HEK293 (cell line): ENCODE measurements around the gene BCAN.
A peak's percentile ranks its signal among the peaks of the same experiment; 100 is the strongest.

ENCODE experiments used
- BCL11A ChIP-seq: fragments of 450-650 bp; formaldehyde crosslinking; IDR thresholded peaks from 2 replicates; pipeline ENCODE4 v1.5.1; 2016; ENCODE audit warnings: low read depth, missing biosample characterization, missing genetic modification characterization
- HOXD13 ChIP-seq: sonication (generic); formaldehyde crosslinking; IDR thresholded peaks from 2 replicates; pipeline ENCODE4 v1.8.0; 2022; ENCODE audit warnings: missing genetic modification reagents, borderline replicate concordance
- MEIS1 ChIP-seq: sonication (generic); formaldehyde crosslinking; IDR thresholded peaks from 2 replicates; pipeline ENCODE4 v1.8.1; 2022; ENCODE audit warnings: missing genetic modification reagents, mild to moderate bottlenecking, borderline replicate concordance
- RBAK ChIP-seq: fragments of 450-650 bp; formaldehyde crosslinking; IDR thresholded peaks from 2 replicates; pipeline ENCODE4 v1.5.1; 2016; ENCODE audit warnings: missing biosample characterization, missing genetic modification characterization
- REPIN1 ChIP-seq: fragments of 450-650 bp; formaldehyde crosslinking; IDR thresholded peaks from 2 replicates; pipeline ENCODE4 v1.5.1; 2017; ENCODE audit warnings: missing biosample characterization, missing genetic modification characterization, low read depth
- SCRT1 ChIP-seq: fragments of 450-650 bp; formaldehyde crosslinking; IDR thresholded peaks from 2 replicates; pipeline ENCODE4 v1.5.1; 2016; ENCODE audit warnings: missing biosample characterization, missing genetic modification characterization, borderline replicate concordance
- ZBTB1 ChIP-seq: fragments of 450-650 bp; formaldehyde crosslinking; IDR thresholded peaks from 2 replicates; pipeline ENCODE4 v1.5.1; 2016; ENCODE audit warnings: missing biosample characterization, missing genetic modification characterization
- ZBTB8A ChIP-seq: fragments of 450-650 bp; formaldehyde crosslinking; IDR thresholded peaks from 2 replicates; pipeline ENCODE4 v1.5.1; 2016; ENCODE audit warnings: missing biosample characterization, missing genetic modification characterization
- ZFP3 ChIP-seq: fragments of 450-650 bp; formaldehyde crosslinking; IDR thresholded peaks from 2 replicates; pipeline ENCODE4 v1.5.1; 2016; ENCODE audit warnings: low read depth, missing biosample characterization, missing genetic modification characterization
- ZFP37 ChIP-seq: fragments of 450-650 bp; formaldehyde crosslinking; IDR thresholded peaks from 2 replicates; pipeline ENCODE4 v1.5.1; 2016; ENCODE audit warnings: missing biosample characterization, missing genetic modification characterization
- ZFP41 ChIP-seq: fragments of 450-650 bp; formaldehyde crosslinking; IDR thresholded peaks from 2 replicates; pipeline ENCODE4 v1.5.1; 2016; ENCODE audit warnings: missing biosample characterization, missing genetic modification characterization, borderline replicate concordance
- ZFP69B ChIP-seq: fragments of 450-650 bp; formaldehyde crosslinking; IDR thresholded peaks from 2 replicates; pipeline ENCODE4 v1.5.1; 2016; ENCODE audit warnings: missing biosample characterization, missing genetic modification characterization
- ZNF133 ChIP-seq: fragments of 450-650 bp; formaldehyde crosslinking; IDR thresholded peaks from 2 replicates; pipeline ENCODE4 v1.5.1; 2016; ENCODE audit warnings: missing biosample characterization, missing genetic modification characterization
- ZNF302 ChIP-seq: fragments of 450-650 bp; formaldehyde crosslinking; IDR thresholded peaks from 2 replicates; pipeline ENCODE4 v1.5.1; 2016; ENCODE audit warnings: missing biosample characterization, missing genetic modification characterization, low read depth
- ZNF426 ChIP-seq: fragments of 450-650 bp; formaldehyde crosslinking; IDR thresholded peaks from 2 replicates; pipeline ENCODE4 v1.5.1; 2017; ENCODE audit warnings: missing biosample characterization, missing genetic modification characterization, mild to moderate bottlenecking, inconsistent platforms, moderate library complexity
- ZNF560 ChIP-seq: fragments of 450-650 bp; formaldehyde crosslinking; IDR thresholded peaks from 2 replicates; pipeline ENCODE4 v1.5.1; 2017; ENCODE audit warnings: missing biosample characterization, missing genetic modification characterization, borderline replicate concordance
- ZNF624 ChIP-seq: fragments of 450-650 bp; formaldehyde crosslinking; IDR thresholded peaks from 2 replicates; pipeline ENCODE4 v1.5.1; 2017; ENCODE audit warnings: missing biosample characterization, missing genetic modification characterization
- ZNF629 ChIP-seq: fragments of 450-650 bp; formaldehyde crosslinking; IDR thresholded peaks from 2 replicates; pipeline ENCODE4 v1.5.1; 2017; ENCODE audit warnings: missing biosample characterization, missing genetic modification characterization
- ZNF660 ChIP-seq: fragments of 450-650 bp; IDR thresholded peaks from 2 replicates; pipeline ENCODE4 v1.5.1; 2018; ENCODE audit warnings: missing biosample characterization, mild to moderate bottlenecking, missing genetic modification characterization
- ZNF701 ChIP-seq: fragments of 450-650 bp; formaldehyde crosslinking; IDR thresholded peaks from 2 replicates; pipeline ENCODE4 v1.5.1; 2016; ENCODE audit warnings: missing biosample characterization, missing genetic modification characterization
- ZNF76 ChIP-seq: fragments of 450-650 bp; formaldehyde crosslinking; IDR thresholded peaks from 2 replicates; pipeline ENCODE4; 2016; ENCODE audit warnings: low read depth, missing biosample characterization, missing genetic modification characterization, borderline replicate concordance
- ZSCAN16 ChIP-seq: fragments of 450-650 bp; formaldehyde crosslinking; IDR thresholded peaks from 2 replicates; pipeline ENCODE4 v1.5.1; 2016; ENCODE audit warnings: missing biosample characterization, missing genetic modification characterization
- TF ChIP-seq, protein P1 (sequence below): fragments of 450-650 bp; formaldehyde crosslinking; IDR thresholded peaks from 2 replicates; pipeline ENCODE4 v1.5.1; 2016; ENCODE audit warnings: missing biosample characterization, missing genetic modification characterization
- TF ChIP-seq, protein P2 (sequence below): fragments of 450-650 bp; formaldehyde crosslinking; IDR thresholded peaks from 2 replicates; pipeline ENCODE4 v1.5.1; 2016; ENCODE audit warnings: missing biosample characterization, missing genetic modification characterization, borderline replicate concordance
- TF ChIP-seq, protein P3 (sequence below): fragments of 450-650 bp; formaldehyde crosslinking; IDR thresholded peaks from 2 replicates; pipeline ENCODE4 v1.5.1; 2016; ENCODE audit warnings: missing biosample characterization, missing genetic modification characterization
- TF ChIP-seq, protein P4 (sequence below): fragments of 450-650 bp; formaldehyde crosslinking; IDR thresholded peaks from 2 replicates; pipeline ENCODE4 v1.5.1; 2017; ENCODE audit warnings: missing biosample characterization, missing genetic modification characterization
- TF ChIP-seq, protein P5 (sequence below): fragments of 450-650 bp; formaldehyde crosslinking; IDR thresholded peaks from 2 replicates; pipeline ENCODE4 v1.5.1; 2016; ENCODE audit warnings: missing biosample characterization, missing genetic modification characterization
- TF ChIP-seq, protein P6 (sequence below): sonication (generic); formaldehyde crosslinking; IDR thresholded peaks from 2 replicates; pipeline ENCODE4 v1.8.1; 2022; ENCODE audit warnings: mild to moderate bottlenecking, moderate library complexity, missing genetic modification reagents

The BCAN gene

DNA sequence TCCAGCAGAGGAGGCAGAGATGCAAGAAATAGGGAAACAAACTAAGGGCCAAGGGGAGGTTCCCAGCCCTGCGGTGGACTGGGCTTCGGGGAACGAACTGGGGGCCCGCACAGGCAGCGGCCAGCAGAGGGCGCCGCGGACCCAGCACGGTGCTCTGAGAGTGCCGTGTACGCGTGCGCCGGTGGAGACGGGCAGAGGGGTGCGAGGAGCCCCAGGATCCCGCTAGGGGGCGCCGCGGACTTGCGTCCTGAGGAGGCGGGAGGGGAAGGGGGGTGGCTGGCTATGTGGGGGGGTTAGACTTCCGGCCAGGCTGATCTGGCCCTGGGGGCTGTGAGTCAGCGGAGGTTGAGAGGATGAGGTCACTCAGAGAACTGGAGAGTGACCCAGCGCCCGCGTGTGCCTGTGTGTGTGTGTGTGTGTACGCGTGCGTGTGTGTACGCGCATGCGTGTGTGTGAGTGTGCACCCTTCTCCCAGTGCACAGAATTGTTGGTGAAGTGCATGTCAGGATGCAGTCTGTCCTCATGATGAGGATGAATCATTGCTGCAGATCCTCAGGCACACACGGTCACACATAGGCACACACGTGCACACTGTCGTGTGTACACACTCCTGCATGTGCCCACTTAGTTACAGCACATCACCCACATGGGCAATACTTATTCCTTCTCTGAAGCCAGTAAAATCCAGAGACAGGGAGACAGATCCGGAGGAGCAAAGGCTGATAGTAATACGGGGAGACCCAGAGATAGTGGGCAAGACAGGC lies 18.3 kb downstream of the BCAN start (continued):
- TF ChIP-seq, protein P1, sequence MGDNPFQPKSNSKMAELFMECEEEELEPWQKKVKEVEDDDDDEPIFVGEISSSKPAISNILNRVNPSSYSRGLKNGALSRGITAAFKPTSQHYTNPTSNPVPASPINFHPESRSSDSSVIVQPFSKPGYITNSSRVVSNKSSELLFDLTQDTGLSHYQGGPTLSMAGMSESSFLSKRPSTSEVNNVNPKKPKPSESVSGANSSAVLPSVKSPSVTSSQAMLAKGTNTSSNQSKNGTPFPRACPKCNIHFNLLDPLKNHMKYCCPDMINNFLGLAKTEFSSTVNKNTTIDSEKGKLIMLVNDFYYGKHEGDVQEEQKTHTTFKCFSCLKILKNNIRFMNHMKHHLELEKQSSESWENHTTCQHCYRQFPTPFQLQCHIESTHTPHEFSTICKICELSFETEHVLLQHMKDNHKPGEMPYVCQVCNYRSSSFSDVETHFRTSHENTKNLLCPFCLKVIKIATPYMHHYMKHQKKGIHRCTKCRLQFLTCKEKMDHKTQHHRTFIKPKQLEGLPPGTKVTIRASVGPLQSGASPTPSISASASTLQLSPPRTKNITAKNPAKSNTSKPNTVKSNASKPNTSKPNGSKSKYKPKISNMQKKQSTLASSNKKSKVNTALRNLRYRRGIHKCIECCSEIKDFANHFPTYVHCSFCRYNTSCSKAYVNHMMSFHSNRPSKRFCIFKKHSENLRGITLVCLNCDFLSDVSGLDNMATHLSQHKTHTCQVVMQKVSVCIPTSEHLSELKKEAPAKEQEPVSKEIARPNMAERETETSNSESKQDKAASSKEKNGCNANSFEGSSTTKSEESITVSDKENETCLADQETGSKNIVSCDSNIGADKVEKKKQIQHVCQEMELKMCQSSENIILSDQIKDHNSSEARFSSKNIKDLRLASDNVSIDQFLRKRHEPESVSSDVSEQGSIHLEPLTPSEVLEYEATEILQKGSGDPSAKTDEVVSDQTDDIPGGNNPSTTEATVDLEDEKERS (tag by site-specific recombination): peak; percentile 76
- TF ChIP-seq ZNF660: no peak; the same call in none of the 2 replicates
- no peak for TF ChIP-seq HOXD13 (CRISPR knock-in tag)
- TF ChIP-seq ZBTB8A (tag by site-specific recombination): peak; percentile 80
- TF ChIP-seq ZBTB1: no peak; the same call in 1 of the 2 replicates
- no peak for TF ChIP-seq ZNF426 (tag by site-specific recombination)
- peak; percentile 97 for TF ChIP-seq ZNF629 (tag by site-specific recombination)
- TF ChIP-seq SCRT1 (tag by site-specific recombination): no peak
- TF ChIP-seq, protein P2, sequence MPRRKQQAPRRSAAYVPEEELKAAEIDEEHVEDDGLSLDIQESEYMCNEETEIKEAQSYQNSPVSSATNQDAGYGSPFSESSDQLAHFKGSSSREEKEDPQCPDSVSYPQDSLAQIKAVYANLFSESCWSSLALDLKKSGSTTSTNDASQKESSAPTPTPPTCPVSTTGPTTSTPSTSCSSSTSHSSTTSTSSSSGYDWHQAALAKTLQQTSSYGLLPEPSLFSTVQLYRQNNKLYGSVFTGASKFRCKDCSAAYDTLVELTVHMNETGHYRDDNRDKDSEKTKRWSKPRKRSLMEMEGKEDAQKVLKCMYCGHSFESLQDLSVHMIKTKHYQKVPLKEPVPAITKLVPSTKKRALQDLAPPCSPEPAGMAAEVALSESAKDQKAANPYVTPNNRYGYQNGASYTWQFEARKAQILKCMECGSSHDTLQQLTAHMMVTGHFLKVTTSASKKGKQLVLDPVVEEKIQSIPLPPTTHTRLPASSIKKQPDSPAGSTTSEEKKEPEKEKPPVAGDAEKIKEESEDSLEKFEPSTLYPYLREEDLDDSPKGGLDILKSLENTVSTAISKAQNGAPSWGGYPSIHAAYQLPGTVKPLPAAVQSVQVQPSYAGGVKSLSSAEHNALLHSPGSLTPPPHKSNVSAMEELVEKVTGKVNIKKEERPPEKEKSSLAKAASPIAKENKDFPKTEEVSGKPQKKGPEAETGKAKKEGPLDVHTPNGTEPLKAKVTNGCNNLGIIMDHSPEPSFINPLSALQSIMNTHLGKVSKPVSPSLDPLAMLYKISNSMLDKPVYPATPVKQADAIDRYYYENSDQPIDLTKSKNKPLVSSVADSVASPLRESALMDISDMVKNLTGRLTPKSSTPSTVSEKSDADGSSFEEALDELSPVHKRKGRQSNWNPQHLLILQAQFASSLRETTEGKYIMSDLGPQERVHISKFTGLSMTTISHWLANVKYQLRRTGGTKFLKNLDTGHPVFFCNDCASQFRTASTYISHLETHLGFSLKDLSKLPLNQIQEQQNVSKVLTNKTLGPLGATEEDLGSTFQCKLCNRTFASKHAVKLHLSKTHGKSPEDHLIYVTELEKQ (tag by site-specific recombination): peak; percentile 84
- TF ChIP-seq ZSCAN16 (tag by site-specific recombination): no peak
- peak; percentile 93 for TF ChIP-seq ZFP69B
- no peak for TF ChIP-seq ZNF302 (tag by site-specific recombination)
- no peak for TF ChIP-seq ZFP3 (tag by site-specific recombination)
- no peak for TF ChIP-seq ZFP41
- no peak for TF ChIP-seq MEIS1 (CRISPR knock-in tag)
- TF ChIP-seq ZNF76 (tag by site-specific recombination): peak; percentile 69
- TF ChIP-seq BCL11A (tag by site-specific recombination): peak; percentile 100
- TF ChIP-seq, protein P3, sequence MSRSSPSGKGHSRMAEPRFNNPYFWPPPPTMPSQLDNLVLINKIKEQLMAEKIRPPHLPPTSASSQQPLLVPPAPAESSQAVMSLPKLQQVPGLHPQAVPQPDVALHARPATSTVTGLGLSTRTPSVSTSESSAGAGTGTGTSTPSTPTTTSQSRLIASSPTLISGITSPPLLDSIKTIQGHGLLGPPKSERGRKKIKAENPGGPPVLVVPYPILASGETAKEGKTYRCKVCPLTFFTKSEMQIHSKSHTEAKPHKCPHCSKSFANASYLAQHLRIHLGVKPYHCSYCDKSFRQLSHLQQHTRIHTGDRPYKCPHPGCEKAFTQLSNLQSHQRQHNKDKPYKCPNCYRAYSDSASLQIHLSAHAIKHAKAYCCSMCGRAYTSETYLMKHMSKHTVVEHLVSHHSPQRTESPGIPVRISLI (tag by site-specific recombination): no peak
- TF ChIP-seq ZNF701: no peak
- TF ChIP-seq, protein P4, sequence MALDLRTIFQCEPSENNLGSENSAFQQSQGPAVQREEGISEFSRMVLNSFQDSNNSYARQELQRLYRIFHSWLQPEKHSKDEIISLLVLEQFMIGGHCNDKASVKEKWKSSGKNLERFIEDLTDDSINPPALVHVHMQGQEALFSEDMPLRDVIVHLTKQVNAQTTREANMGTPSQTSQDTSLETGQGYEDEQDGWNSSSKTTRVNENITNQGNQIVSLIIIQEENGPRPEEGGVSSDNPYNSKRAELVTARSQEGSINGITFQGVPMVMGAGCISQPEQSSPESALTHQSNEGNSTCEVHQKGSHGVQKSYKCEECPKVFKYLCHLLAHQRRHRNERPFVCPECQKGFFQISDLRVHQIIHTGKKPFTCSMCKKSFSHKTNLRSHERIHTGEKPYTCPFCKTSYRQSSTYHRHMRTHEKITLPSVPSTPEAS (tag by site-specific recombination): peak; percentile 99
- peak; percentile 70; the same call in 1 of the 2 replicates for TF ChIP-seq REPIN1 (tag by site-specific recombination)
- no peak for TF ChIP-seq ZNF560
- TF ChIP-seq, protein P5, sequence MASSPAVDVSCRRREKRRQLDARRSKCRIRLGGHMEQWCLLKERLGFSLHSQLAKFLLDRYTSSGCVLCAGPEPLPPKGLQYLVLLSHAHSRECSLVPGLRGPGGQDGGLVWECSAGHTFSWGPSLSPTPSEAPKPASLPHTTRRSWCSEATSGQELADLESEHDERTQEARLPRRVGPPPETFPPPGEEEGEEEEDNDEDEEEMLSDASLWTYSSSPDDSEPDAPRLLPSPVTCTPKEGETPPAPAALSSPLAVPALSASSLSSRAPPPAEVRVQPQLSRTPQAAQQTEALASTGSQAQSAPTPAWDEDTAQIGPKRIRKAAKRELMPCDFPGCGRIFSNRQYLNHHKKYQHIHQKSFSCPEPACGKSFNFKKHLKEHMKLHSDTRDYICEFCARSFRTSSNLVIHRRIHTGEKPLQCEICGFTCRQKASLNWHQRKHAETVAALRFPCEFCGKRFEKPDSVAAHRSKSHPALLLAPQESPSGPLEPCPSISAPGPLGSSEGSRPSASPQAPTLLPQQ (tag by site-specific recombination): peak; percentile 94; the same call in 1 of the 2 replicates
- TF ChIP-seq RBAK: 0 out of 2 replicates have a peak, but pooled peaks have one; percentile 60
- TF ChIP-seq ZFP37 (tag by site-specific recombination): peak; percentile 81; the same call in 1 of the 2 replicates
- no peak; the same call in 1 of the 2 replicates for TF ChIP-seq ZNF133 (tag by site-specific recombination)
- TF ChIP-seq, protein P6, sequence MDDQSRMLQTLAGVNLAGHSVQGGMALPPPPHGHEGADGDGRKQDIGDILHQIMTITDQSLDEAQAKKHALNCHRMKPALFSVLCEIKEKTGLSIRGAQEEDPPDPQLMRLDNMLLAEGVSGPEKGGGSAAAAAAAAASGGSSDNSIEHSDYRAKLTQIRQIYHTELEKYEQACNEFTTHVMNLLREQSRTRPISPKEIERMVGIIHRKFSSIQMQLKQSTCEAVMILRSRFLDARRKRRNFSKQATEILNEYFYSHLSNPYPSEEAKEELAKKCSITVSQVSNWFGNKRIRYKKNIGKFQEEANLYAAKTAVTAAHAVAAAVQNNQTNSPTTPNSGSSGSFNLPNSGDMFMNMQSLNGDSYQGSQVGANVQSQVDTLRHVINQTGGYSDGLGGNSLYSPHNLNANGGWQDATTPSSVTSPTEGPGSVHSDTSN: no peak
- no peak for TF ChIP-seq ZNF624
